PC-3 (cell line): ENCODE results near the gene TMEM143. TPM values are rescaled to one million over a fixed set of nuclear protein-coding genes. Genes with fewer than 3 reads are reported as not detected.

Experiments used
- ATAC-seq: fragments of 200-7000 bp; cut with Tn5 transposase; 2 replicates; pipeline ENCODE4 v1.9.1; 2020; ENCODE audit warnings: mild to moderate bottlenecking, moderate library complexity
- BruUV-seq: library from RNA; stranded (reverse); fragments of 400-500 nt; replicated peaks from 2 replicates; lab custom pipeline; 2021; lab: Mats Ljungman, UMichigan
- CTCF ChIA-PET: fragments of 300-600 bp; sonication (Branson Sonifier 250); formaldehyde crosslinking; loops from one replicate; lab custom pipeline; 2022; ENCODE audit warnings: antibody characterized with exemption; lab: Charles Lee
- POLR2A ChIA-PET: fragments of 300-600 bp; sonication (Branson Sonifier 250); formaldehyde crosslinking; loops from one replicate; lab custom pipeline; 2022; ENCODE audit warnings: antibody characterized with exemption; ENCODE audit not compliant: unreplicated experiment; lab: Charles Lee
- DNase-seq: peaks from one replicate; pipeline ENCODE4 v3.0.0-alpha.2; 2015
- H2AFZ ChIP-seq: fragments of 300-600 bp; sonication (generic); 2 replicates; pipeline ENCODE4 v1.6.0; 2016; ENCODE audit warnings: antibody characterized with exemption, low read length
- H3F3A ChIP-seq: fragments of 300-600 bp; sonication (generic); one replicate; pipeline ENCODE4 v1.6.0; 2017; ENCODE audit warnings: antibody characterized with exemption, low read length, control low read depth, mild to moderate bottlenecking; ENCODE audit not compliant: unreplicated experiment
- H3K27ac ChIP-seq: fragments of 300-600 bp; sonication (generic); 2 replicates; pipeline ENCODE4 v1.5.1; 2016; ENCODE audit warnings: mild to moderate bottlenecking, low read length
- H3K27me3 ChIP-seq: fragments of 300-600 bp; sonication (generic); 2 replicates; pipeline ENCODE4 v1.6.1; 2016; ENCODE audit warnings: low read length, mixed read lengths
- H3K36me3 ChIP-seq: fragments of 300-600 bp; sonication (generic); 2 replicates; pipeline ENCODE4 v1.6.1; 2016; ENCODE audit warnings: low read depth, mixed run types, low read length, mixed read lengths
- H3K4me1 ChIP-seq: fragments of 300-600 bp; sonication (generic); 2 replicates; pipeline ENCODE4 v1.5.1; 2016; ENCODE audit warnings: low read length; ENCODE audit not compliant: insufficient read depth
- H3K4me2 ChIP-seq: fragments of 300-600 bp; sonication (generic); 2 replicates; pipeline ENCODE4 v1.6.0; 2016; ENCODE audit warnings: low read length
- H3K4me3 ChIP-seq: fragments of 300-600 bp; sonication (generic); 2 replicates; pipeline ENCODE4 v1.5.1; 2016; ENCODE audit warnings: mild to moderate bottlenecking, low read length, mixed read lengths
- H3K79me2 ChIP-seq: fragments of 300-600 bp; sonication (generic); 2 replicates; pipeline ENCODE4 v1.6.1; 2017; ENCODE audit warnings: low read length, mixed read lengths
- H3K9ac ChIP-seq: fragments of 300-600 bp; sonication (generic); 2 replicates; pipeline ENCODE4 v1.6.0; 2016; ENCODE audit warnings: mild to moderate bottlenecking, low read length
- H3K9me2 ChIP-seq: fragments of 300-600 bp; sonication (generic); replicated peaks from 2 replicates; pipeline ENCODE4 v1.6.1; 2016; ENCODE audit warnings: mixed run types, low read length, mixed read lengths
- H3K9me3 ChIP-seq: fragments of 300-600 bp; sonication (generic); 2 replicates; pipeline ENCODE4 v1.6.1; 2016; ENCODE audit warnings: low read length, mixed read lengths
- H4K20me1 ChIP-seq: fragments of 300-600 bp; sonication (generic); 2 replicates; pipeline ENCODE4 v1.6.1; 2016; ENCODE audit warnings: low read length, mixed read lengths
- CTCF ChIP-seq: fragments of 300-600 bp; sonication (generic); conservative IDR thresholded peaks from 2 replicates; pipeline ENCODE4 v1.5.1; 2017; ENCODE audit warnings: antibody characterized with exemption, low read depth, mild to moderate bottlenecking, low read length
- EZH2 ChIP-seq: fragments of 300-600 bp; sonication (generic); IDR thresholded peaks from one replicate; pipeline ENCODE4 v1.6.1; 2017; ENCODE audit warnings: antibody characterized with exemption, mild to moderate bottlenecking, low read length; ENCODE audit not compliant: unreplicated experiment
- EZH2phosphoT487 ChIP-seq: fragments of 300-600 bp; sonication (generic); IDR thresholded peaks from 2 replicates; pipeline ENCODE4 v1.6.1; 2018; ENCODE audit warnings: mild to moderate bottlenecking, antibody characterized with exemption, low read length, borderline replicate concordance
- intact Hi-C: fragments of 100-400 bp; cut with micrococcal nuclease; formaldehyde crosslinking; loops from 2 replicates; pipeline ENCODE4 v1.9.0; 2023
- total RNA-seq: library from RNA; depleted of rRNA; stranded (reverse); fragments of >200 nt; gene quantifications from 2 replicates; pipeline ENCODE4 v1.2.3, GENCODE V29; 2014

The TMEM143 gene
- total RNA-seq, 1 experiment from 2014 or later = 7.1 TPM

GRCh38 chr19:48368936-48369335 is 5.2 kb upstream of the TMEM143 start:
- Histone ChIP-seq H2AFZ (no peak overlapping the region), H3K9me3 (no peaks in the 10 kb centered on the region), H3K27me3 (no peaks in the 10 kb centered on the region), H3K4me2 (no peak overlapping the region), H3F3A (no peaks in the 10 kb centered on the region), H3K27ac (no peak overlapping the region), H3K9me2 (no peaks in the 10 kb centered on the region), H3K9ac (no peak overlapping the region), H4K20me1 (no peaks in the 10 kb centered on the region), H3K4me1 (peaks cover 15% of the 10 kb centered on the region), H3K4me3 (no peak overlapping the region), H3K36me3 (no peaks in the 10 kb centered on the region), H3K79me2 (no peaks in the 10 kb centered on the region)
- ChIA-PET POLR2A (no interaction called here), CTCF (no interaction called here)
- DNase-seq (no peak), ATAC-seq (no peak)
- intact Hi-C loops = no loop called here
- TF ChIP-seq EZH2phosphoT487 (no peak), CTCF (no peak), EZH2 (no peak)
- no TSS peak for BruUV-seq

- H3K9ac ChIP-seq = no peak overlapping the region
- ATAC-seq (no peak), DNase-seq (no peak)
- no peaks in the 10 kb centered on the region for H3K36me3 ChIP-seq
- CTCF ChIA-PET = no interaction called here
- H3K9me2 ChIP-seq = no peaks in the 10 kb centered on the region
- no peak overlapping the region for H3K4me3 ChIP-seq
- no peaks in the 10 kb centered on the region for H3K27me3 ChIP-seq
- H3K4me2 ChIP-seq = no peak overlapping the region
- peaks cover 15% of the 10 kb centered on the region for H3K4me1 ChIP-seq
- BruUV-seq = no TSS peak
- no peak overlapping the region for H2AFZ ChIP-seq
- no peaks in the 10 kb centered on the region for H3K9me3 ChIP-seq
- no peaks in the 10 kb centered on the region for H4K20me1 ChIP-seq
- H3F3A ChIP-seq = no peaks in the 10 kb centered on the region
- H3K27ac ChIP-seq = no peak overlapping the region
- H3K79me2 ChIP-seq = no peaks in the 10 kb centered on the region
- TF ChIP-seq EZH2phosphoT487 (no peak), EZH2 (no peak), CTCF (no peak)
- intact Hi-C loops = no loop called here
- POLR2A ChIA-PET = no interaction called here
Measured at GRCh38 chr19:48367855-48368254, 4.1 kb upstream of the TMEM143 start.

GRCh38 chr19:48365602-48366001 is 1.9 kb upstream of the TMEM143 start:
- no peak overlapping the region for H3K4me3 ChIP-seq
- TF ChIP-seq EZH2phosphoT487 = no peak
- no peak for TF ChIP-seq EZH2
- TF ChIP-seq CTCF = no peak
- no peaks in the 10 kb centered on the region for H3F3A ChIP-seq
- H3K9ac ChIP-seq = no peak overlapping the region
- H3K9me2 ChIP-seq = no peaks in the 10 kb centered on the region
- peaks cover 5% of the 10 kb centered on the region; the same call in 1 of the 2 replicates for H3K4me1 ChIP-seq
- CTCF ChIA-PET = no interaction called here
- no peaks in the 10 kb centered on the region for H3K36me3 ChIP-seq
- no TSS peak for BruUV-seq
- no peak for ATAC-seq
- no peak overlapping the region for H2AFZ ChIP-seq
- no peaks in the 10 kb centered on the region for H3K79me2 ChIP-seq
- no peak overlapping the region for H3K4me2 ChIP-seq
- no peaks in the 10 kb centered on the region for H3K9me3 ChIP-seq
- intact Hi-C loops = no loop called here
- POLR2A ChIA-PET = no interaction called here
- no peak for DNase-seq
- H4K20me1 ChIP-seq = no peaks in the 10 kb centered on the region
- no peaks in the 10 kb centered on the region for H3K27me3 ChIP-seq
- no peak overlapping the region for H3K27ac ChIP-seq
